SKM-1 treated with dmso at 0.1 percent for 144 hours (cell line): ENCODE results near the gene TGM1.
"Not testable (repeated sequence)": the region's sequence is repeated elsewhere in the genome, so short reads cannot be mapped to it uniquely, and the experiment has no call there.

Source experiments
- DNase-seq: peaks from one replicate; lab custom pipeline; 2025; ENCODE audit not compliant: unreplicated experiment; lab: John Stamatoyannopoulos, UW

The TGM1 gene

GRCh38 chr14:24234095-24235005, 28.6 kb downstream of the TGM1 start:
- DNase-seq, result no peak

- DNase-seq, result no peak
These were observed 29.5 kb downstream of the TGM1 start for GRCh38 chr14:24233538-24233866.

DNA sequence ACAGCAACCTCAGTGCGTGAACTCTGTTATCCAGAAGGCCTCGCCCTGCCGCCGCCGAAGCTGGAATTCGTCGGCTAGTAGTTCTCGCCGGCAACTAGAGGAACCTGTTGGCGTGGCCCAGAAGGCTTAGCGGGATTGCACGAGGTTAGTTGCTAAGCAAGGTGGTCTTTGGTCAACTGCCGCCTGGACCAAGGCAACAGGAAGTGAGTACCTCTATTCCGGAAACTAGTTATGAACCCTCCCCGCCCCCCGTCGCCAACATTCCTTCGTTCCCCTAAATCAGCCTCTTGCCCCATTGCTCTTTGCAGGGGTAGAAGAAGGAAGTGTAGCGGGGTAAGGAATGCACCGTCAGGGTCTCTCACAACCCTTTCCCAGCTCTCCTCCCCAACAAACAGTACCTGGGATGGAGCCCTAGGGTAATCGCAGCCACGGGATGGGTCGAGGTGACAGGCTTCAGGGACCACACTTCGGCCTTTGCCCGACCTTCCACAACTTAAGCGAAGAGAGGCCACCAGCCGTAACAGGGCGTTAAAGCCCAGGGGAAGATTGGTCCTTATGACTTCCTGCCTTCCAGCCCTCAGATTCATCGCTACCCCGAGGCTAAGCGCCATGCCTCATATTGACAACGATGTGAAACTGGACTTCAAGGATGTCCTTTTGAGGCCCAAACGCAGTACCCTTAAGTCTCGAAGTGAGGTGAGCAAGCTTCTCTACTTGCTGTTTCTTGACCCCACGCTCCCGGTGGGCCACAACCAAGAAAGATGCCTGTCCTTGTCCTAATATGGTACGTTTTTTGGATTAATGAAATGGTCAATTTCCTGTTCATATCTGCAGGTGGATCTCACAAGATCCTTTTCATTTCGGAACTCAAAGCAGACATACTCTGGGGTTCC, 30.1 kb downstream of the TGM1 start, which contains the start of gene GMPR2:
TSS of gene GMPR2 (plus strand) at position 285 of the 893 bp plus-strand sequence. CDS start at position 610, 325 bp downstream.
- DNase-seq, result no peak

- peak; percentile 55 for DNase-seq
These were observed 30.8 kb downstream of the TGM1 start, which contains the start of gene NEDD8 for GRCh38 chr14:24232121-24232644. Gene NEDD8, minus strand, starts transcription at chr14:24232367. Its CDS starts 100 bp downstream, at chr14:24232267.

DNA sequence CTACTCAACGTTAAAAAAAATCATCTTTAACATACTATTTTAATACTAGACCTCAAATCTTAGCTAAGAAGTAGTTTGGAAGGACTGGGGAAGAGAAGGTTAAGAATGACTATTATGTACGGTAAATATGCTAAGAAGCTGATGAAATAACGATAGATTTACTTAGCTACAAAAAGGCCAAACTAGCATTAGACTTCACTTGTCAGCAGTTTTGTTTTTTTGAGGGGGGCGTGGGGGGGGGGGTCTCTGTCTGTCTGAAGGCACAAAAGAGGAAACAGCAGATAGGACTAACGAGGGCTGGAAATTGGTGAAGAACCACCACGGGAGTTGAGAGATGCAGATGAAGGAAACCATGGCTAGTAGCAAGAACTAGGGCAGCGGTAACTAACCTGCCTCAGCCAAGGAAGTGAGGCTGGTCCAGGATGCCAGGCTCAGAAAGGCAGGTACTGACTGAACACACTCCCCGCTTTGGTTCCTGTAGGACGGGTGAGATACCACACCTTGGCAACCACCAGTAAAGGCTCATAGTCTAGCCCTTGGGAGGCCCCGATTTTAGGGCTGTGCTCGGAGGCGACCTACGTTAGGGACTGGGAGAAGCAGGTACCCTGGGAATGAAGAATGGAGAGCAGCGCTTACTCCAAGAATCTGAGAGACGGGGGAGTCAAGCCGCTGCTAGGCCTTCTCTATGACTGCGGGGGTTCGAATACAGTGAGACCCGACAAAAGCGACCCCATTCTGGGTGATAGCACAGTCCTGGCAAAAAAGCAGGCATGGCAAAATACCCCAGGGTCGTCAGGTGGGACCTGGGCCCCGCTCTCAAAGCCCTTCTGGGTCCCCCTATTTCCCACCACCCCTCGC, 31.5 kb downstream of the TGM1 start:
- DNase-seq, result no peak

GRCh38 chr14:24228902-24229301, 34.1 kb downstream of the TGM1 start:
- no peak for DNase-seq

DNA sequence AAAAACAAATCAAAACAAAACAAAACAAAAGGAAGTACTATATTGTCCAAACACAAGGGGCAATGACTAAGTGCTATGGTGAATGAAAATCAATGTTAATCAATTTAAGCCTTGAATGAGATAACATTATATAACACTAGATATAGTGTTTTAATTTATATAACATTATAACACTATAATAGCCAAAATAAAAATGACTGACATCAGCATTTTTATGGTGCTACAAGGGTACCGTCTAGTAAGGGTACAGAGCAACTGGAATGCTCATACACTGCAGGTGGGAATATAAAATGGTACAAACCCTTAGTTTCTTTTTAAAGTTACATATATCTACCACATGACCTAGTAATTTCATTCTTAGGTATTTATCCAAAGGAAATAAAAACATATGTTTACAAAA, 36.5 kb downstream of the TGM1 start:
- no peak for DNase-seq

DNA sequence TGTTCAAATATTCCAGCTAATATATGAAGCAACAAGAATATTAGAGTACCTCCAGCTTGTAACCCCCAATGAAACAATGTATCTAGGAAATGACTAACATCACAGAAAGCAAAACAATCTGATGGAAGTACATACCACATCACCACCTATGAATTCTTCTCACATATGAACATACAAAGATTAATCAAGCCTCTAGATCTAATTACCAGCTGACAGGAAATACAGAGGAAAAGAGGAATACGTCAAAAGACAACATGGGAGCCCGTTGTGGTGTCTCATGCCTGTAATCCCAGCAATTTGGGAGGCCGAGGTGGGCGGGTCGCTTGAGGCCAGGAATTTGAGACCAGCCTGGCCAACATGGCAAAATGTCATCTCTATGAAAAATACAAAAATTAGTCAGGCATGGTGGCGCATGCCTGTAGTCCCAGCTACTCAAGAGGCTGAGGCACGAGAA, 38.3 kb downstream of the TGM1 start:
- DNase-seq, result no peak

GRCh38 chr14:24222987-24223386, 40.0 kb downstream of the TGM1 start:
- not testable (repeated sequence) for DNase-seq

- no peak for DNase-seq
These were observed 43.5 kb downstream of the TGM1 start for GRCh38 chr14:24219521-24219920.

DNA sequence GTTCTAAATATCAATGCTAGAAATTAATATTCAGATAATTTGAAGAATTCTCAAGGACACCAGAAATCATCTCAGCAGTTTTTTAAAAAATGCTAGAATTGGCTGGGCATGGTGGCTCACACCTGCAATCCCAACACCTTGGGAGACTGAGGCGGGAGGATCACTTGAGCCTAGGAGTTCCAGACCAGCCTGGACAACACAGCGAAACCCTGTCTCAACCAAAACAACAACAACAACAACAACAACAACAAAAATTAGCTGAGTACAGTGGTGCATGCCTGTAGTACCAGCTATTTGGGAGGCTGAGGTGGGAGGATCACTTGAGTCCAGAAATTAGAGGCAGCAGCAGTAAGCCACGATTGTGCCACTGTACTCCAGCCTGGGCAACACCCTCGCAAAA, 43.9 kb downstream of the TGM1 start:
- no peak for DNase-seq

- not testable (repeated sequence) for DNase-seq
These were observed 46.1 kb downstream of the TGM1 start for GRCh38 chr14:24216876-24217275.

DNA sequence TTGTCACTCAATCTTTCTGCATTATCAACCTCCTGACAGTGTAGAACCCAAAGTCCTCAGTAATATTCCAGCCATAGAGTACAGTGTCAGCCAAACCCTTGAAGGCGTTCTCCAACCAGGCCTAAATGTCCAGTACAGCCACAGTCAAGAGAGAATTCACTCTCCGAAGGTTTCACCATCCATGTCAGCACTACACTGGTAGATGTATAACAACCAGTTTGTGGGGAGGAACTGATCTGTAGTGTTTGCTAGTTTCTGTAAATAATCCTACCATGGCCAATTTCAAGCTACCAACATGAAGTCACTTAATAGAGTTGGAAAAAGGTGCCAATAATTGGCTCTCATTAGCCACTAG, 46.7 kb downstream of the TGM1 start:
- no peak for DNase-seq

DNA sequence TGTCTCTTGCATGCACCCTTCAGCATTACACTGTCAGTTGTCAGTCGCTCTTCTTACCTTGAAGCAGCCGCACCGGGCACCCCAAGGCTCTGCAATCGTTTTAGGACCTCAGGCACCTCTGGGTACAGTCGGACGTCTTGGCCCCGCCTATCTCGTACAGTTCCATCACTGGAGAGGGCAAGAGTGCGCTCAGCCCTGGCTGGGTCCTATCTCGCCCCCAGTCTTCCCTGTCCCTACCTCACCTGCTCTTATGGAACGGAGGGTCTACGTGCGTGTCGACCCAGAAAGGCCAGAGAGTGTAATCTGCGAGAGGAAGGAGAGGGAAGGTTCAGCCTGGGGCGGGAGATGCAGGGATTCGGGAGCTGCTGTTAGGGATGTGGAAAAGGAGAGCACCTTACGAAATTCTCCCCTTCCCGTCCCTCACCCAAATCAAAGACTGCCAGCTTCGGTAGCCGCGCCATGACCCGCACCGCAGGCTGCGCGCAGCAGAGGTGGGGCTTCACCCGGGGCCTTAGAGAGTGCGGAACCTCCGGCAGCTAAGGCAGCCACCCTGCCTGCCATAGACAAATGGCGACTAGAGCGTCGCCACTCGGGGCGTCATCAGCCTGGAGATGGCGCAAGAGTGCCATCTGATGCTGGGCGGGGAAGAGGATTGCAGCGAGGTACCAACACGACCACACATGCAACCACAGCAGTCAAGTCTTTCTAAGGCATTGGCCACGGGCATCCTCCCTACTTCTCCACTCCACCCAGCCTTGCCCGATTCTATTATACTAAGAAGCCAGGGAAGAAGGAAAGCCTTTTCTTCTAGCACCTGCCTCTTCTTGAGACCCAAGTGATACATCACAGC, 47.3 kb downstream of the TGM1 start, which contains the start of gene MDP1:
TSS of gene MDP1 (minus strand) at position 572 of the 850 bp plus-strand sequence. CDS start at position 461, 111 bp downstream.
- DNase-seq, result peak; percentile 52

GRCh38 chr14:24213866-24214662, 48.9 kb downstream of the TGM1 start:
- no peak for DNase-seq

DNA sequence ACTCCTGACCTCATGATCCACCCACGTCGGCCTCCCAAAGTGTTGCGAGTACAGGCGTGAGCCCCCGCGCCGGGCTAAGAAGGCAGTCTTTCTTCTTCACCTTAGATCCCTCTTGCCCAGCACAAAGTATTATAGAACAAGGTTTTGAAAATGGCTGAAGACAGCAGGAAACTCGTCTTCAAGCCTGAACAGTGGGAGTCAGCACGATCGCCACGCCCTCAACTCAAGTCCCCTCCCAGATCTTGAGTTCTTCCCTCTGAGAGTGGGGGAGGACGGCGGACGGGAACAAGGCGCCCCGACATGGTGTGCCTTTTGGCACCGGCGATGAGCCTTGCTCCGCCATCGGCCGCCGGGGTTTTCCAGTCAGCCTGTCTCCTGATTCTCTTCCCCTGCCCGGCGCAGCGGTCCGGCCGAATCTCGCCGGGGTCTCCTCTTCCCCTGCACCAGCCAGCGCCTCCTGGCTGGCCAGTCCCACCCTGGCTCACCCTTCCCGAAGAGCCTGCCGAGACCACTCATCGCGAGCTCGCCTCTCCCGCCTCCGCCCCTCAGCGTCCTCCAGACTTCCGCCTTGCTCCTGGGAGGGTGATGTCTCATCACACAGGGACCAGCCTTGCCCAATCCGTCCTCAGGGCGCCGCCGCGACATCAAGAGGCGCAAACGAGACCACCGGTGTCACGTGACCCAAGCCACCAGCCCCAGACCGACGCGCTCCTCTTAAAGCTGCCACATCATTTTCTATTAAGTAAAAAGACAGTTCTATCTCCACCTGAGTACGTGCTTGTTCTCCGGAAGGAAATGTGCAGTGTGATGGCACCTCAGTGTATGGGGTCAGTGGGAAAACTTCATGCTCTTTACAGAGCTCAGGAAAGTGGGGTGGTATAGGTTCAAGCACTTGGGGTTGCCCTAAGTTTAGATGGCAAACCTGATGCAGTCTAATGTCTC, 49.8 kb downstream of the TGM1 start, which contains the start of gene CHMP4A:
TSS of gene CHMP4A (minus strand) at position 565 of the 942 bp plus-strand sequence. CDS start at position 516, 49 bp downstream.
- DNase-seq, result peak; percentile 84

- DNase-seq, result no peak
These were observed 51.7 kb downstream of the TGM1 start for GRCh38 chr14:24211311-24211710.
